PC-3 (cell line): ENCODE data around the gene CCDC171.

Experiments
- CTCF ChIP-seq: fragments of 300-600 bp; sonication (generic); conservative IDR thresholded peaks from 2 replicates; pipeline ENCODE4 v1.5.1; 2017; ENCODE audit warnings: antibody characterized with exemption, low read depth, mild to moderate bottlenecking, low read length
- EZH2phosphoT487 ChIP-seq: fragments of 300-600 bp; sonication (generic); IDR thresholded peaks from 2 replicates; pipeline ENCODE4 v1.6.1; 2018; ENCODE audit warnings: mild to moderate bottlenecking, antibody characterized with exemption, low read length, borderline replicate concordance

DNA sequence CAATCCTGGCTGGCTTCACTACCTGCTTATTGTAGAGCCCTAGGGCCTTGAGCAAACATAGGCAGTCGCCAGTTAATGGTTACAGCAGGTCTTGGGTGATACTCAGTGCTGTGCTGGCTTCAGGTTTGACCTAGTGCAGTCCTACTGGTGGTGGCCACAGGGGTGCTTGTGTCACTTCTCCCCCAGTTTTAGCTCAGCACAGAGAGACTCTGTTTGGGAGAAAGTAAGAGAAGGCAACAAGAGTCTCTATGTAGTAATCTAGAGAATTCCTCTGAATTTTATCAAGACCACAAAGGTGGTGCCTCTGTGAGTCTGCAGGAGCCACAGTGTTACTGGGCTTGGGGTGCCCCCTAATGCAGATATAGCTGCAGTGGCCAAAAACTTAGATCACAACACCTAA lies 165.6 kb downstream of the CCDC171 start:
- TF ChIP-seq CTCF: no peak
- no peak for TF ChIP-seq EZH2phosphoT487
